Activated CD8-positive, alpha-beta T cell treated with anti-CD3 and anti-CD28 coated beads for 36 hours (primary cell): ENCODE results near the gene PDHX. TPM values are rescaled to one million over a fixed set of nuclear protein-coding genes. Genes with fewer than 3 reads are reported as not detected.

Experiments used
- ATAC-seq: fragments of 200-7000 bp; cut with Tn5 transposase; one replicate; pipeline ENCODE4 v1.10.0; 2021; ENCODE audit warnings: mild to moderate bottlenecking, moderate library complexity
- CTCF ChIA-PET: fragments of 350-600 bp; sonication (Branson Sonifier 250); formaldehyde crosslinking; loops from one replicate; lab custom pipeline; 2021; ENCODE audit warnings: antibody characterized with exemption; lab: Charles Lee
- POLR2A ChIA-PET: fragments of 350-600 bp; sonication (Branson Sonifier 250); formaldehyde crosslinking; loops from one replicate; lab custom pipeline; 2021; ENCODE audit warnings: antibody characterized with exemption; lab: Charles Lee
- DNase-seq: peaks from one replicate; pipeline ENCODE4 v3.0.0-alpha.2; 2020
- H3K27ac Mint-ChIP-seq: one replicate; pipeline ENCODE4 v1.8.0; 2021; ENCODE audit warnings: mild to moderate bottlenecking, mixed read lengths
- H3K27me3 Mint-ChIP-seq: one replicate; pipeline ENCODE4 v1.8.0; 2021; ENCODE audit warnings: mixed read lengths
- H3K36me3 Mint-ChIP-seq: one replicate; pipeline ENCODE4 v1.8.0; 2021; ENCODE audit warnings: low read depth, mixed read lengths
- H3K4me1 Mint-ChIP-seq: one replicate; pipeline ENCODE4 v1.8.0; 2021; ENCODE audit warnings: low read depth, mixed read lengths
- H3K4me3 Mint-ChIP-seq: one replicate; pipeline ENCODE4 v1.8.0; 2021; ENCODE audit warnings: mild to moderate bottlenecking, moderate library complexity, mixed read lengths
- H3K9me3 Mint-ChIP-seq: one replicate; pipeline ENCODE4 v1.8.0; 2021; ENCODE audit warnings: mixed read lengths
- intact Hi-C: fragments of 100-400 bp; cut with micrococcal nuclease; formaldehyde crosslinking; loops from one replicate; pipeline ENCODE4 v1.10.0; 2022
- total RNA-seq, 2 experiments: library from RNA; stranded (reverse); gene quantifications; one replicate each; pipeline ENCODE4 v1.2.3, GENCODE V29; 2021
- TF ChIP-seq, protein P1 (sequence below): fragments of 200-600 bp; IDR thresholded peaks from one replicate; pipeline ENCODE4 v1.8.0; 2022; ENCODE audit warnings: antibody characterized with exemption, mild to moderate bottlenecking

Gene PDHX
- total RNA-seq, 2 experiments from 2014 or later, result 37.1 to 37.4 TPM

DNA sequence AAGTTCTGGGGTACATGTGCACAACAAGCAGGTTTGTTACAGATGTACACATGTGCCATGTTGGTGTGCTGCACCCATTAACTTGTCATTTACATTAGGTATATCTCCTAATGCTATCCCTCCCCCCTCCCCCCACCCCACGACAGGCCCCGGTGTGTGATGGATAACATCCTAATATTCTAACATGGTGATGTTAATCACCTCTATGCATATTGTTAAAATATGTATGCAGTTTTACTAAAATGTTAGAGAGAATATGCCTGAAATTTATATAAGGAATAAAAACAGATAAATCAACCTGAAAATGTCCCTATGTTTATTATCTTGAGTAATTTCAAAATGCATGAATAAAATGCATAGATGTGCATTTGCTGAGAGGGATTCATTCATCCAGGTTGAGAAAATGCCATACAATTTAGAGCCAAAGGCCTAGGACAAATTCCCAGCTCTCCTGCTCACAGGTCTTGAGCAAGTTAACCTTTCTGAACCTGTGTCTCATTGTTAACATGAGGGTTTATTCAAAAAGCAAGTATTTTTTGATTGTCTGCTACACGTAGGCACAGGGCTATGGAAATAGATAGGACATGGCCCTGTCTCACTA, 38.9 kb upstream of the PDHX start:
- no peaks in the 10 kb centered on the region for H3K4me1 Mint-ChIP-seq
- H3K4me3 Mint-ChIP-seq, result no peak overlapping the region
- no peaks in the 10 kb centered on the region for H3K9me3 Mint-ChIP-seq
- ATAC-seq (no peak), DNase-seq (no peak)
- ChIA-PET CTCF (no interaction called here), POLR2A (no interaction called here)
- intact Hi-C loops, result no loop called here
- H3K36me3 Mint-ChIP-seq, result peaks cover 8% of the 10 kb centered on the region
- TF ChIP-seq, protein P1, sequence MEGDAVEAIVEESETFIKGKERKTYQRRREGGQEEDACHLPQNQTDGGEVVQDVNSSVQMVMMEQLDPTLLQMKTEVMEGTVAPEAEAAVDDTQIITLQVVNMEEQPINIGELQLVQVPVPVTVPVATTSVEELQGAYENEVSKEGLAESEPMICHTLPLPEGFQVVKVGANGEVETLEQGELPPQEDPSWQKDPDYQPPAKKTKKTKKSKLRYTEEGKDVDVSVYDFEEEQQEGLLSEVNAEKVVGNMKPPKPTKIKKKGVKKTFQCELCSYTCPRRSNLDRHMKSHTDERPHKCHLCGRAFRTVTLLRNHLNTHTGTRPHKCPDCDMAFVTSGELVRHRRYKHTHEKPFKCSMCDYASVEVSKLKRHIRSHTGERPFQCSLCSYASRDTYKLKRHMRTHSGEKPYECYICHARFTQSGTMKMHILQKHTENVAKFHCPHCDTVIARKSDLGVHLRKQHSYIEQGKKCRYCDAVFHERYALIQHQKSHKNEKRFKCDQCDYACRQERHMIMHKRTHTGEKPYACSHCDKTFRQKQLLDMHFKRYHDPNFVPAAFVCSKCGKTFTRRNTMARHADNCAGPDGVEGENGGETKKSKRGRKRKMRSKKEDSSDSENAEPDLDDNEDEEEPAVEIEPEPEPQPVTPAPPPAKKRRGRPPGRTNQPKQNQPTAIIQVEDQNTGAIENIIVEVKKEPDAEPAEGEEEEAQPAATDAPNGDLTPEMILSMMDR, result no peak
- no peak overlapping the region for H3K27ac Mint-ChIP-seq
- no peaks in the 10 kb centered on the region for H3K27me3 Mint-ChIP-seq

DNA sequence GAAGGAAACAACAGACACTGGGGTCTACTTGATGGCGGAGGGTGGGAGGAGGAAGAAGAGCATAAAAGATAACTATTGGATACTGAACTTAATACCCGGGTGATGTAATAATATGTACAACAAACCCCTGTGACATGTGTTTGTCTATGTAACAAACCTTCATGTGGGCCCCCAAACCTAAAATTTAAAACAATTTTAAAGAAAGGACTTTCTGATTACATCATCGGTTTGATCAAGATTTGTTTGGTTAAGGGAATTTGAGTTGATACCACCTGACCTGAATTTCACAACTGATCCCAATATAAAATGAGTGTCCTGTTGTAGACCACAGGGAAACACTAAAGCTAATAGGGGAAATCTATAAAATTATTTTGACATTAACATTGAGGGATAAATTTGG, 34.5 kb upstream of the PDHX start:
- CTCF ChIA-PET, result interaction anchor here (1.0 kb wide), 2 partner anchors 10 to 13 kb away, joined by 3 to 4 read pairs; no protein-coding TSS in a partner anchor
- no peaks in the 10 kb centered on the region for H3K4me1 Mint-ChIP-seq
- H3K4me3 Mint-ChIP-seq, result no peak overlapping the region
- no peak for DNase-seq
- intact Hi-C loops, result no loop called here
- H3K27me3 Mint-ChIP-seq, result no peaks in the 10 kb centered on the region
- no peaks in the 10 kb centered on the region for H3K9me3 Mint-ChIP-seq
- peaks cover 18% of the 10 kb centered on the region for H3K36me3 Mint-ChIP-seq
- POLR2A ChIA-PET, result no interaction called here
- no peak for ATAC-seq
- no peak overlapping the region for H3K27ac Mint-ChIP-seq
- TF ChIP-seq, protein P1, result no peak

DNA sequence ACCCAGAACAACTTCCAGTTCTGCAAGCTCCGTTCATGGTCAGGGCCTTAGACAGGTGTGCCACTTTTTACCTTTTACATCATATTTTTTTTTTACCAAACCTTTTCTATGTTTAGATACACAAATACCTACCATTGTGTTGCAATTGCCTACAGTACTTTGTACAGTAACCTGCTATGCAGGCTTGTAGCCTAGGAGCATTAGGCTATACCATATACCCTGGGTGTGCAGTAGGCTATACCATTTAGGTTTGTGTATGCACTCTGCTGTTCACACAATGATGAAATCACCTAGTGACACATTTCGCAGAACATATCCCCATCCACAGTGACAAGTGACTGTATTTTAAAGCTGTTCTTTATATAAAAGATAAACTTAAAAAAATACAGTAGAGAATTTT, 29.8 kb upstream of the PDHX start:
- H3K27ac Mint-ChIP-seq, result no peak overlapping the region
- POLR2A ChIA-PET, result no interaction called here
- DNase-seq (no peak), ATAC-seq (no peak)
- H3K9me3 Mint-ChIP-seq, result no peaks in the 10 kb centered on the region
- TF ChIP-seq, protein P1, result no peak
- no peaks in the 10 kb centered on the region for H3K27me3 Mint-ChIP-seq
- CTCF ChIA-PET, result interaction anchor here (0.6 to 2.2 kb wide), 2 partner anchors 300 to 672 kb away, joined by 4 to 11 read pairs; no protein-coding TSS in a partner anchor
- H3K36me3 Mint-ChIP-seq, result peaks cover 17% of the 10 kb centered on the region
- H3K4me1 Mint-ChIP-seq, result no peaks in the 10 kb centered on the region
- intact Hi-C loops, result no loop called here
- no peak overlapping the region for H3K4me3 Mint-ChIP-seq

DNA sequence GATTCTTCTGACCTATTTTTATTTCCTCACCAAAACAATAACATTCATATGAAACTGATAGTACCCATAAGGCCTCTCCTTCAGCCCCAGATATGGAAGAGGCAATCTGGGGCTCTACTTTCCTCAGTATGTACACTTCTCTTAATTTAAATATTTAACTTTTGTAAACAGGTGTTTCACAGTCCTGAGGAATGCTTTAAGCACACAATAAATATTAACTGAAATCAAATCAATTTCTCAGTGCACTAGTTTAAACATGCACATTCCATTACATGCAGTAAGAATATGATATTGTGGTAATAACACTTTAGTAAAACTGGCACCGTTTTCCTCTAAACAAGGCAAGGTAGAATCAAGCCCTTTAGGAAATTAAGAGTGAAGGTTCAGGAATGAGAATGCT, 29.2 kb upstream of the PDHX start:
- Mint-ChIP-seq H3K4me3 (no peak overlapping the region), H3K27me3 (no peaks in the 10 kb centered on the region), H3K36me3 (peaks cover 12% of the 10 kb centered on the region), H3K27ac (no peak overlapping the region), H3K4me1 (no peaks in the 10 kb centered on the region), H3K9me3 (no peaks in the 10 kb centered on the region)
- TF ChIP-seq, protein P1, result no peak
- CTCF ChIA-PET, result interaction anchor here (2.2 kb wide), 1 partner anchor 301 kb away, joined by 11 read pairs; no protein-coding TSS in a partner anchor
- ATAC-seq, result no peak
- no peak for DNase-seq
- POLR2A ChIA-PET, result interaction anchor here (0.6 kb wide), 1 partner anchor 665 kb away, joined by 3 read pairs; no protein-coding TSS in a partner anchor
- intact Hi-C loops, result no loop called here

DNA sequence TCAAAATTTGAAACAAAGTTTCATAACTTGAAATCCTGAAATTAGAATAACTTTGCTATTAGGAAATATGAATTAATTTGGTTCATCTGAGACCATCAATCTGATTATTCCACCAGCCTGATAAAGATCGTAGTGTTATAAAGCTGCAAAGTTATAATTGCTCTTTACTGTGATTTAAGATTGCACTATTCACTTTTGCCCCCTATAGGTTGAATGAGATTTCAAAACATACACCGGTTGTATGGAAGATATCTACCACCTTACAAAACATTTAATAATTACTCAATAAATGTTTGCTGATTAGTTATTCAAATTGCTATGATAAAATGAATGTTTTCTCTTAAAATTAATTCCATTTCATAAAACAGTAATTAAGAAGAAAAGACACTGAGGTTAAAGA, 26.3 kb upstream of the PDHX start:
- Mint-ChIP-seq H3K27me3 (no peaks in the 10 kb centered on the region), H3K36me3 (peaks cover 3% of the 10 kb centered on the region), H3K4me1 (no peaks in the 10 kb centered on the region), H3K4me3 (no peak overlapping the region), H3K9me3 (no peaks in the 10 kb centered on the region), H3K27ac (no peak overlapping the region)
- no peak for DNase-seq
- ChIA-PET POLR2A (no interaction called here), CTCF (interaction anchor here (1.7 to 3.2 kb wide), 4 partner anchors 49 to 599 kb away, joined by 3 to 14 read pairs (median 8); no protein-coding TSS in a partner anchor)
- intact Hi-C loops, result loop anchor here (2.0 kb wide), 1 partner anchor 303 kb away; no protein-coding TSS in a partner anchor
- ATAC-seq, result no peak
- TF ChIP-seq, protein P1, result no peak
